Activated T-cell treated with anti-CD3 and anti-CD28 coated beads, Interleukin-2, amount 50 U/mL, for 24 hours (primary cell): ENCODE data around the gene MAP4K3.

Experiments used
- DNase-seq: peaks from one replicate; pipeline ENCODE4 v3.0.0-alpha.2; 2020
- H3K27ac Mint-ChIP-seq: 2 replicates; pipeline ENCODE4 v1.8.0; 2020; ENCODE audit warnings: mild to moderate bottlenecking, mixed read lengths
- H3K27me3 Mint-ChIP-seq: 2 replicates; pipeline ENCODE4 v1.8.0; 2020; ENCODE audit warnings: mixed read lengths
- H3K36me3 Mint-ChIP-seq: 2 replicates; pipeline ENCODE4 v1.8.0; 2020; ENCODE audit warnings: low read depth, mixed read lengths
- H3K4me1 Mint-ChIP-seq: 2 replicates; pipeline ENCODE4 v1.8.0; 2020; ENCODE audit warnings: low read depth, mixed read lengths
- H3K4me3 Mint-ChIP-seq: 2 replicates; pipeline ENCODE4 v1.8.0; 2020; ENCODE audit warnings: mild to moderate bottlenecking, moderate library complexity, mixed read lengths
- H3K9me3 Mint-ChIP-seq: 2 replicates; pipeline ENCODE4 v1.8.0; 2020; ENCODE audit warnings: mixed read lengths

MAP4K3 gene

DNA sequence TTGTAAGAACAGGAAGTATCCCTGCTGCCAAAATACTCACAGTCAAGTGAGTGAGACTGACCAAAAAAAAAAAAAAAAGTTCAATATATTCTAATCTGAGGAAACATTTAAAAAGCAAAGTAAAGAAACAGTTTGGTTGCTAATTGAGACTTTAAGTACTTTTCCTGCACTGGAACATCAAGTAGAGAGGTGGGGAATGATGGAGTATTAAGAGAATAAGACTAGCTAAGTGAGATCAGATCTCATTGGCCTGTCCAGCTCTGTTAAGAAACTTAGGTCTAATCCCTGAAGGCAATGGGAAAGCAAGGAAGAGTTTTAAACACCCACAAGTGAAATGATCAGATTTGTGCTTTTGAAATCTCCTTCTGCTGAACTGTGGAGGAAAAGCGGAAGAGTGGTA, 27.8 kb upstream of the MAP4K3 start:
- H3K4me1 Mint-ChIP-seq, result peaks cover 25% of the 10 kb centered on the region
- H3K27ac Mint-ChIP-seq, result no peak overlapping the region
- no peaks in the 10 kb centered on the region for H3K36me3 Mint-ChIP-seq
- H3K9me3 Mint-ChIP-seq, result no peaks in the 10 kb centered on the region
- DNase-seq, result no peak
- no peaks in the 10 kb centered on the region for H3K27me3 Mint-ChIP-seq
- H3K4me3 Mint-ChIP-seq, result no peak overlapping the region

GRCh38 chr2:39455826-39456225, 18.7 kb upstream of the MAP4K3 start:
- no peak for DNase-seq
- Mint-ChIP-seq H3K4me1 (peaks cover 4% of the 10 kb centered on the region), H3K4me3 (no peak overlapping the region), H3K27ac (no peak overlapping the region), H3K9me3 (peaks cover 2% of the 10 kb centered on the region), H3K36me3 (peaks cover 34% of the 10 kb centered on the region), H3K27me3 (no peaks in the 10 kb centered on the region)

DNA sequence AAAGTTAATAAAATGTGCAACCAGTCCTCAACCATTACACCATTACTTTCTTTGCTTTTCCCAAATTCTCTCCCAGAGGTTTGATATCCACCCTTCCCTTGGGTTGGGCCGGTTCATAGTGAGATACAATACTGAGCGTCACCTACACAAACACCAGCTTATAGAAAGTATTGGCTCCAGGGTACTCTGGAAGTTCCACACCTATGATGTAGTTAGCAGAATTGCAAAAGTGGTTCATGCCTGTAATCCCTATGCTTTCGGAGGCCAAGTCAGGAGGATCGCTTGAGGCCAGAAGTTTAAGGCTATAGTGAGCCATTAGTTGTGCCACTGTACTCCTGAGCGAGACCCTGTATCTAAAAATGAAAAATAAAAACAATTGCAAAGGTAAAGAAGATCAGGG, 15.3 kb upstream of the MAP4K3 start:
- Mint-ChIP-seq H3K36me3 (peaks cover 25% of the 10 kb centered on the region), H3K9me3 (no peaks in the 10 kb centered on the region), H3K27me3 (no peaks in the 10 kb centered on the region), H3K4me3 (no peak overlapping the region), H3K27ac (no peak overlapping the region), H3K4me1 (peaks cover 7% of the 10 kb centered on the region)
- no peak for DNase-seq

DNA sequence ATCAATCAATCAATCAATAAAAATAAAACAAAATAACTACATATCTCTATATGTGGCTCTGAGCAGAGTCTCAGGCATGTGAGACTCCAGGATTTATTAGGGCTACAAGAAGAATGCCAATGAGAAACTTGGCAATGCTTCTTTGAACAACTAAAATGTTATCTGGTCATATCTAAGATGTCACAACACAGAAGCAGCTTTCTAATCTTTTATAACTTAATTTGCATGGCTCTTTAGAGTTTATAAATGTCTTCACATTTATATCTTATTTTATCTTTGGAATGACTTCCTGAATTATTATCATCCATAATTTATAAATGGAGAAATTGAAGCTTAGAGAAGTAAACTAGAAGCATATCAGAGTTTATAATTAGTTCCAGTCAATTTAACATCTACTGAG, 14.9 kb upstream of the MAP4K3 start:
- peaks cover 7% of the 10 kb centered on the region for H3K4me1 Mint-ChIP-seq
- no peaks in the 10 kb centered on the region for H3K27me3 Mint-ChIP-seq
- no peak overlapping the region for H3K4me3 Mint-ChIP-seq
- no peak for DNase-seq
- no peaks in the 10 kb centered on the region for H3K9me3 Mint-ChIP-seq
- peaks cover 25% of the 10 kb centered on the region for H3K36me3 Mint-ChIP-seq
- no peak overlapping the region for H3K27ac Mint-ChIP-seq

- Mint-ChIP-seq H3K27ac (no peak overlapping the region), H3K4me3 (no peak overlapping the region), H3K4me1 (peaks cover 7% of the 10 kb centered on the region), H3K9me3 (peaks cover 4% of the 10 kb centered on the region), H3K36me3 (peaks cover 12% of the 10 kb centered on the region), H3K27me3 (no peaks in the 10 kb centered on the region)
- no peak for DNase-seq
Measured at GRCh38 chr2:39448169-39448502, 11.1 kb upstream of the MAP4K3 start.

- no peak for DNase-seq
- no peaks in the 10 kb centered on the region for H3K27me3 Mint-ChIP-seq
- peaks cover 10% of the 10 kb centered on the region for H3K9me3 Mint-ChIP-seq
- no peak overlapping the region for H3K27ac Mint-ChIP-seq
- H3K4me1 Mint-ChIP-seq, result peaks cover 7% of the 10 kb centered on the region
- H3K4me3 Mint-ChIP-seq, result no peak overlapping the region
- H3K36me3 Mint-ChIP-seq, result peaks cover 17% of the 10 kb centered on the region
Measured at GRCh38 chr2:39447266-39448168, 10.4 kb upstream of the MAP4K3 start.

GRCh38 chr2:39445934-39446333, 8.8 kb upstream of the MAP4K3 start:
- H3K4me3 Mint-ChIP-seq, result no peak overlapping the region

DNA sequence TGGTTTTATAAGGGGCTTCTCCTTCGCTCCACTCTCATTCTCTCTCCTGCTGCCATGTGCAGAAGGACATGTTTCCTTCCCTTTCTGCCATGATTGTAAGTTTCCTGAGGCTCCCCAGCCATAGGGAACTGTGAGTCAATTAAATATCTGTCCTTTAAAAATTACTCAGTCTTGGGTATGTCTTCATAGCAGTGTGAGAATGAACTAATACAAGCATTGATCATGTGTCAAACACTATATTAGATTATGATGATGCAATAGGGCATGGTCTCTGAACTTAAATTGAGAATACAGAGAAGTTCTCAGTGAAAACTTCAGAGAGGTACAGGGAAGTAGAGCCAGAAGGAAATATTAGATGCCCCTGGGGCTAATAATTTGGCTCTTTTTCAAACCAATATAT, 5.9 kb upstream of the MAP4K3 start:
- Mint-ChIP-seq H3K4me3 (no peak overlapping the region), H3K27ac (no peak overlapping the region), H3K36me3 (peaks cover 21% of the 10 kb centered on the region), H3K27me3 (no peaks in the 10 kb centered on the region), H3K9me3 (peaks cover 16% of the 10 kb centered on the region), H3K4me1 (peaks cover 22% of the 10 kb centered on the region)
- DNase-seq, result no peak

More at GRCh38 chr2:39445934-39446333, 8.8 kb upstream of the MAP4K3 start:
- H3K27me3 Mint-ChIP-seq, result no peaks in the 10 kb centered on the region
- H3K27ac Mint-ChIP-seq, result no peak overlapping the region
- H3K9me3 Mint-ChIP-seq, result peaks cover 15% of the 10 kb centered on the region
- peaks cover 4% of the 10 kb centered on the region for H3K4me1 Mint-ChIP-seq
- no peak for DNase-seq
- peaks cover 21% of the 10 kb centered on the region for H3K36me3 Mint-ChIP-seq

DNA sequence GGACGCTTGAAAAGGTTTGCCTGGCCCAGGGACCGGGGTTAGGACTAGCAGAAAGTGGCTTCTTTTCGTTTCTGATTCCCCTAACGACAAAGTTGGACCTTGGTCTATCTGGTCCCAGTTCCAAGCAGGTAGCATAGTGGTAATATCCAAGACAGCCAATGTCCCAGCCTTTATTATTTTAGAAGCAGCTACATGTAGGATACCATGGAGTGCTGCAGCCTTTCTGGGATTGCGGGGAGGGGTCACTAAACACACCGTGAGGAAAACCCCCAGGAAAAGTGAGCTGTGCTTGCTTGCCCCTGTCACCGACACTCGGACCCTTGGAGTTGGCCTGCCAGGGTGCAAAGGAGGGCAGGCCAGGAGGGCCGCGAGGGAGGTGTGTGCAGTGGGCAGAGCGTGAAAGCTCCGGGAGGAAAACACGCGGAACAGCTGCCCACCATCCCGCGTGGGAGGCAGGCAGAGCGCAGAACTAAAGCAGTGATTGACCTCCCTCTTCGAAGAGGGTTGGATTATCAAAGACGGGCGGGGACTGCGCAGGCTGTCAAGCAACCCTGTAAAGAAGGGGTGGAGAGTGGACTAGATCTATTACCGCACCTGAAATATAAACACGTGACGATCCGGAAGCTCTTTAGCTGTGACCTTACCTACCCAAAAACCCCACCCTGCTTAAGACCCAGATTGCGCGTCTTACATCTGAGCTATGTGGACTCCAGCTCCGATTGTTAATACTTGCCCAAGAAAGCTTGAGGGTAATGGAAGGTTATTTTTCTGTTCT, 624 bp upstream of the MAP4K3 start:
- H3K9me3 Mint-ChIP-seq, result peaks cover 8% of the 10 kb centered on the region
- peaks cover 58% of the 10 kb centered on the region for H3K4me1 Mint-ChIP-seq
- H3K27ac Mint-ChIP-seq, result peak overlapping the region; percentile 95
- peak overlapping the region; percentile 91 for H3K4me3 Mint-ChIP-seq
- no peaks in the 10 kb centered on the region for H3K27me3 Mint-ChIP-seq
- peak; percentile 60 for DNase-seq
- H3K36me3 Mint-ChIP-seq, result peaks cover 13% of the 10 kb centered on the region

- Mint-ChIP-seq H3K9me3 (peaks cover 1% of the 10 kb centered on the region), H3K4me3 (peak overlapping the region; percentile 91), H3K27ac (peak overlapping the region; percentile 86), H3K27me3 (no peaks in the 10 kb centered on the region), H3K36me3 (peaks cover 7% of the 10 kb centered on the region), H3K4me1 (peaks cover 75% of the 10 kb centered on the region)
- DNase-seq, result no peak
Measured at GRCh38 chr2:39435741-39436591, 1.1 kb downstream of the MAP4K3 start.

- Mint-ChIP-seq H3K27me3 (no peaks in the 10 kb centered on the region), H3K4me1 (peaks cover 79% of the 10 kb centered on the region), H3K9me3 (no peaks in the 10 kb centered on the region), H3K36me3 (peaks cover 7% of the 10 kb centered on the region), H3K27ac (no peak overlapping the region), H3K4me3 (peak overlapping the region; percentile 91)
- no peak for DNase-seq
Measured at GRCh38 chr2:39435234-39435633, 1.9 kb downstream of the MAP4K3 start.

DNA sequence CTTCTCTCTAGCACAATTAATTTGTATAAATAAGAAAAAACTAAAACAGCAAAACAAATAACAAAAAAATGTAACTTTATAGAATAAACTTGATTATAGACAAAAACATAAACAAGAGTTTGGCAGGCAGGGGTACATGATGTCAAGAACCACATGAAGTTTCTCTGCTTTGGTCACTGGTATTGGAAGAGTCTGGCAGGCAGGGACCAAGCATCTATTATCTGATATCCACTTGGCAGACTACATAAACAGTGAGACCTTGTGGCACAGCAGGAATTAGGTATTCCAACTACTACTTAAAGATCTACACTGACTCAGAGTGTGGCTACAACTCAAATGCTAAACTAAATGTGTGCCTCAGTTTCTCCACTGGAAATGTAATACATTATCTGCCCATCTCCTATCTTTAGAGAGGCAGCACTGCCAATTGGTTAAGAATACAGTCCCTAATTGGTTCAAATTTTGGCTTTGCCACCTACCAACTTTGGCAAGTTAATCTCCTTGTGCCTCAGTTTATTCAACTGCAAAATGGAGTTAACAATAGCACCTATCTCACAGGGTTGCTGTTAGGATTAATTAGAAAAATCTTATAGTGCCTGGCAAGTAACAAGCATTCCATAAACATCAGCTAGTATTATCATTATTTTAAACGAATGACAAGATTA, 2.7 kb downstream of the MAP4K3 start:
- H3K4me3 Mint-ChIP-seq, result no peak overlapping the region
- no peaks in the 10 kb centered on the region for H3K27me3 Mint-ChIP-seq
- H3K4me1 Mint-ChIP-seq, result peaks cover 79% of the 10 kb centered on the region
- no peak overlapping the region for H3K27ac Mint-ChIP-seq
- H3K36me3 Mint-ChIP-seq, result peaks cover 7% of the 10 kb centered on the region
- H3K9me3 Mint-ChIP-seq, result no peaks in the 10 kb centered on the region
- DNase-seq, result no peak

DNA sequence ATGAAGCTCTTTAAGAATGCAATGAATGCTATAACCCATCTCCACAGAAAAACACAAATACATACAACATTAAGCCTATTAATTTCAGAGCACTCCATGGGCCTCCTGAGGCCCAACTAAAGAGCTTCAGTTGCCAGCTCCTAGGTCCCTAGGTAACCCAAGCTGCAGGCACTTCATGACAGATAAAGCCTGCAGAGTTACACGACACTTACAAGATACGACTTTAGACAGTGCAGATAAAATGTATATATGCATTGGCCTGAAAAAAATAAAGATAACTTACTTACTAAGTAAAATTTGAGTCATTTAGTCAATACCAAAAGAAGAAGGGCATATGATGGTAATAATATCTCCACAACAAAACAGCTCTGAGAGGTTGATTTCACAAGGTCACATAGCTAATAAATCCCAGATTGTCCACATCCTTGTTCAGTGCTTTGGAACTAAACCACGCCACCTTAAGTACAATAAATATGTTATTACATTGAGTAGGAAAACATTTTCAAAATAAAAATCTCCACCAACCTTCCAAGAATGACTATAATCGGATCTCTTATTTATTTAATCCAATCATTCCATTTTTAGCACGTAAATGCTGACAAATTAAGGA, 3.4 kb downstream of the MAP4K3 start:
- peaks cover 77% of the 10 kb centered on the region for H3K4me1 Mint-ChIP-seq
- no peak overlapping the region for H3K27ac Mint-ChIP-seq
- no peak overlapping the region for H3K4me3 Mint-ChIP-seq

GRCh38 chr2:39432701-39433100, 4.4 kb downstream of the MAP4K3 start:
- Mint-ChIP-seq H3K4me1 (peaks cover 70% of the 10 kb centered on the region), H3K27me3 (no peaks in the 10 kb centered on the region), H3K36me3 (peaks cover 7% of the 10 kb centered on the region), H3K4me3 (no peak overlapping the region), H3K27ac (no peak overlapping the region), H3K9me3 (no peaks in the 10 kb centered on the region)
- DNase-seq, result no peak

More for the DNA sequence above, 3.4 kb downstream of the MAP4K3 start:
- H3K9me3 Mint-ChIP-seq, result no peaks in the 10 kb centered on the region
- no peaks in the 10 kb centered on the region for H3K27me3 Mint-ChIP-seq
- peaks cover 7% of the 10 kb centered on the region for H3K36me3 Mint-ChIP-seq
- DNase-seq, result no peak
